K562 (cell line): ENCODE measurements around the gene RPEL1.

Experiments used
- FOS ChIP-seq: IDR thresholded peaks from 3 replicates; pipeline ENCODE4 v1.6.1; 2011; ENCODE audit not compliant: insufficient read length; ENCODE audit errors: extremely low read depth
- GTF2F1 ChIP-seq: IDR thresholded peaks from 2 replicates; pipeline ENCODE4 v1.6.1; 2011; ENCODE audit warnings: low read depth, low read length, improper control_type of control experiment
- KDM1A ChIP-seq, 2 experiments: fragments of 450-650 bp; IDR thresholded peaks; 2 replicates each; pipeline ENCODE4 v1.6.1; 2016; ENCODE audit warnings: mild to moderate bottlenecking in 2 of 2
- TGIF2 ChIP-seq: sonication (generic); formaldehyde crosslinking; IDR thresholded peaks from 2 replicates; pipeline ENCODE4 v1.8.1; 2022; ENCODE audit warnings: mild to moderate bottlenecking, missing genetic modification reagents, moderate library complexity
- TRIM24 ChIP-seq, 2 experiments: fragments of 450-650 bp; IDR thresholded peaks; 2 replicates each; pipeline ENCODE4 v1.6.1; 2016
- ZNF436 ChIP-seq: fragments of 250-450, 450-650 bp; sonication (Bioruptor Pico); formaldehyde crosslinking; IDR thresholded peaks from 2 replicates; pipeline ENCODE4 v1.7.0; 2020; ENCODE audit warnings: mild to moderate bottlenecking
- TF ChIP-seq, protein P1 (sequence below), 3 experiments: IDR thresholded peaks in 2 of 3; conservative IDR thresholded peaks in 1 of 3; 2 replicates each; pipeline ENCODE4 v1.5.1; 2011 to 2012; ENCODE audit warnings: low read length in 3 of 3, mild to moderate bottlenecking in 3 of 3, control low read depth in 2 of 3, improper control_type of control experiment in 1 of 3, inconsistent platforms in 1 of 3, low read depth in 1 of 3, mixed read lengths in 1 of 3, moderate library complexity in 1 of 3; ENCODE audit not compliant: insufficient read depth in 2 of 3
- TF ChIP-seq, protein P2 (sequence below), 2 experiments: fragments of 450-650 bp; formaldehyde crosslinking in 1 of 2; IDR thresholded peaks; 2 replicates each; pipeline versions ENCODE4 v1.4.0 to v1.6.1; 2014 to 2020; ENCODE audit warnings: mild to moderate bottlenecking in 2 of 2, borderline replicate concordance in 1 of 2, low read depth in 1 of 2
- TF ChIP-seq, protein P3 (sequence below): sonication (generic); formaldehyde crosslinking; IDR thresholded peaks from 2 replicates; pipeline ENCODE4 v1.8.0; 2022; ENCODE audit warnings: missing genetic modification reagents, mild to moderate bottlenecking, borderline replicate concordance
- TF ChIP-seq, protein P4 (sequence below): fragments of 200-400 bp; formaldehyde crosslinking; IDR thresholded peaks from 2 replicates; pipeline ENCODE4 v1.6.1; 2017; ENCODE audit warnings: mild to moderate bottlenecking, low read depth, low read length, moderate library complexity

DNA sequence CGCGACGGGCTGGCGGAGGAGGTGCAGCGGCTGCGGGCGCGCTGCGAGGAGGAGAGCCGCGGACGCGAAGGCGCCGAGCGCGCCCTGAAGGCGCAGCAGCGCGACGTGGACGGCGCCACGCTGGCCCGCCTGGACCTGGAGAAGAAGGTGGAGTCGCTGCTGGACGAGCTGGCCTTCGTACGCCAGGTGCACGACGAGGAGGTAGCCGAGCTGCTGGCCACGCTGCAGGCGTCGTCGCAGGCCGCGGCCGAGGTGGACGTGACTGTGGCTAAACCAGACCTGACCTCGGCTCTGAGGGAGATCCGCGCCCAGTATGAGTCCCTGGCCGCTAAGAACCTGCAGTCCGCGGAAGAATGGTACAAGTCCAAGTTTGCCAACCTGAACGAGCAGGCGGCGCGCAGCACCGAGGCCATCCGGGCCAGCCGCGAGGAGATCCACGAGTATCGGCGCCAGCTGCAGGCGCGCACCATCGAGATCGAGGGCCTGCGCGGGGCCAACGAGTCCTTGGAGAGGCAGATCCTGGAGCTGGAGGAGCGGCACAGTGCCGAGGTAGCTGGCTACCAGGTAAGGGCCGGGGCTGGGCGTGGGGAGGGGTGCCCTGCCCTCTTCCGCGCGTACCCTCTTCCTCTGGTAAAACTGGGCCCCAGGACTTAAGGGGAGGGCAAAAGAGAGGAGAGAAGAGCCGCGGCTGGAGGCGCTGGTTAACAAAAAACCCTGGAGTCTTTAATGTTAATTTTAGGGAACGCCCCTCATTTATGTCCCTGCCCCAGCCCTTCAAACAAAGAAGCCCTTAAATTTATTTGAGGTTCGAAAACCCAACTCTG lies 32.2 kb downstream of the RPEL1 start:
- no peak for TF ChIP-seq GTF2F1
- no peak for TF ChIP-seq TGIF2 (CRISPR knock-in tag)
- TF ChIP-seq FOS, result no peak
- TF ChIP-seq, protein P1, sequence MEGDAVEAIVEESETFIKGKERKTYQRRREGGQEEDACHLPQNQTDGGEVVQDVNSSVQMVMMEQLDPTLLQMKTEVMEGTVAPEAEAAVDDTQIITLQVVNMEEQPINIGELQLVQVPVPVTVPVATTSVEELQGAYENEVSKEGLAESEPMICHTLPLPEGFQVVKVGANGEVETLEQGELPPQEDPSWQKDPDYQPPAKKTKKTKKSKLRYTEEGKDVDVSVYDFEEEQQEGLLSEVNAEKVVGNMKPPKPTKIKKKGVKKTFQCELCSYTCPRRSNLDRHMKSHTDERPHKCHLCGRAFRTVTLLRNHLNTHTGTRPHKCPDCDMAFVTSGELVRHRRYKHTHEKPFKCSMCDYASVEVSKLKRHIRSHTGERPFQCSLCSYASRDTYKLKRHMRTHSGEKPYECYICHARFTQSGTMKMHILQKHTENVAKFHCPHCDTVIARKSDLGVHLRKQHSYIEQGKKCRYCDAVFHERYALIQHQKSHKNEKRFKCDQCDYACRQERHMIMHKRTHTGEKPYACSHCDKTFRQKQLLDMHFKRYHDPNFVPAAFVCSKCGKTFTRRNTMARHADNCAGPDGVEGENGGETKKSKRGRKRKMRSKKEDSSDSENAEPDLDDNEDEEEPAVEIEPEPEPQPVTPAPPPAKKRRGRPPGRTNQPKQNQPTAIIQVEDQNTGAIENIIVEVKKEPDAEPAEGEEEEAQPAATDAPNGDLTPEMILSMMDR (IDR thresholded peaks at IDR 0.05 in 2 of 3, conservative IDR thresholded peaks at IDR 0.05 in 1 of 3; ENCODE audit: insufficient read depth in 2 of 3, low read depth in 1 of 3, low read length in 3 of 3), result no peak
- no peak for TF ChIP-seq ZNF436 (CRISPR knock-in tag)
- TF ChIP-seq, protein P2, sequence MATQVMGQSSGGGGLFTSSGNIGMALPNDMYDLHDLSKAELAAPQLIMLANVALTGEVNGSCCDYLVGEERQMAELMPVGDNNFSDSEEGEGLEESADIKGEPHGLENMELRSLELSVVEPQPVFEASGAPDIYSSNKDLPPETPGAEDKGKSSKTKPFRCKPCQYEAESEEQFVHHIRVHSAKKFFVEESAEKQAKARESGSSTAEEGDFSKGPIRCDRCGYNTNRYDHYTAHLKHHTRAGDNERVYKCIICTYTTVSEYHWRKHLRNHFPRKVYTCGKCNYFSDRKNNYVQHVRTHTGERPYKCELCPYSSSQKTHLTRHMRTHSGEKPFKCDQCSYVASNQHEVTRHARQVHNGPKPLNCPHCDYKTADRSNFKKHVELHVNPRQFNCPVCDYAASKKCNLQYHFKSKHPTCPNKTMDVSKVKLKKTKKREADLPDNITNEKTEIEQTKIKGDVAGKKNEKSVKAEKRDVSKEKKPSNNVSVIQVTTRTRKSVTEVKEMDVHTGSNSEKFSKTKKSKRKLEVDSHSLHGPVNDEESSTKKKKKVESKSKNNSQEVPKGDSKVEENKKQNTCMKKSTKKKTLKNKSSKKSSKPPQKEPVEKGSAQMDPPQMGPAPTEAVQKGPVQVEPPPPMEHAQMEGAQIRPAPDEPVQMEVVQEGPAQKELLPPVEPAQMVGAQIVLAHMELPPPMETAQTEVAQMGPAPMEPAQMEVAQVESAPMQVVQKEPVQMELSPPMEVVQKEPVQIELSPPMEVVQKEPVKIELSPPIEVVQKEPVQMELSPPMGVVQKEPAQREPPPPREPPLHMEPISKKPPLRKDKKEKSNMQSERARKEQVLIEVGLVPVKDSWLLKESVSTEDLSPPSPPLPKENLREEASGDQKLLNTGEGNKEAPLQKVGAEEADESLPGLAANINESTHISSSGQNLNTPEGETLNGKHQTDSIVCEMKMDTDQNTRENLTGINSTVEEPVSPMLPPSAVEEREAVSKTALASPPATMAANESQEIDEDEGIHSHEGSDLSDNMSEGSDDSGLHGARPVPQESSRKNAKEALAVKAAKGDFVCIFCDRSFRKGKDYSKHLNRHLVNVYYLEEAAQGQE (IDR thresholded peaks at IDR 0.05; ENCODE audit: borderline replicate concordance), result no peak
- TF ChIP-seq, protein P2 (CRISPR knock-in tag; IDR thresholded peaks at IDR 0.05; ENCODE audit: low read depth), result no peak
- no peak for TF ChIP-seq KDM1A (IDR thresholded peaks at IDR 0.05)
- TF ChIP-seq, protein P3, sequence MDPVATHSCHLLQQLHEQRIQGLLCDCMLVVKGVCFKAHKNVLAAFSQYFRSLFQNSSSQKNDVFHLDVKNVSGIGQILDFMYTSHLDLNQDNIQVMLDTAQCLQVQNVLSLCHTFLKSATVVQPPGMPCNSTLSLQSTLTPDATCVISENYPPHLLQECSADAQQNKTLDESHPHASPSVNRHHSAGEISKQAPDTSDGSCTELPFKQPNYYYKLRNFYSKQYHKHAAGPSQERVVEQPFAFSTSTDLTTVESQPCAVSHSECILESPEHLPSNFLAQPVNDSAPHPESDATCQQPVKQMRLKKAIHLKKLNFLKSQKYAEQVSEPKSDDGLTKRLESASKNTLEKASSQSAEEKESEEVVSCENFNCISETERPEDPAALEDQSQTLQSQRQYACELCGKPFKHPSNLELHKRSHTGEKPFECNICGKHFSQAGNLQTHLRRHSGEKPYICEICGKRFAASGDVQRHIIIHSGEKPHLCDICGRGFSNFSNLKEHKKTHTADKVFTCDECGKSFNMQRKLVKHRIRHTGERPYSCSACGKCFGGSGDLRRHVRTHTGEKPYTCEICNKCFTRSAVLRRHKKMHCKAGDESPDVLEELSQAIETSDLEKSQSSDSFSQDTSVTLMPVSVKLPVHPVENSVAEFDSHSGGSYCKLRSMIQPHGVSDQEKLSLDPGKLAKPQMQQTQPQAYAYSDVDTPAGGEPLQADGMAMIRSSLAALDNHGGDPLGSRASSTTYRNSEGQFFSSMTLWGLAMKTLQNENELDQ, result no peak
- TF ChIP-seq, protein P4, sequence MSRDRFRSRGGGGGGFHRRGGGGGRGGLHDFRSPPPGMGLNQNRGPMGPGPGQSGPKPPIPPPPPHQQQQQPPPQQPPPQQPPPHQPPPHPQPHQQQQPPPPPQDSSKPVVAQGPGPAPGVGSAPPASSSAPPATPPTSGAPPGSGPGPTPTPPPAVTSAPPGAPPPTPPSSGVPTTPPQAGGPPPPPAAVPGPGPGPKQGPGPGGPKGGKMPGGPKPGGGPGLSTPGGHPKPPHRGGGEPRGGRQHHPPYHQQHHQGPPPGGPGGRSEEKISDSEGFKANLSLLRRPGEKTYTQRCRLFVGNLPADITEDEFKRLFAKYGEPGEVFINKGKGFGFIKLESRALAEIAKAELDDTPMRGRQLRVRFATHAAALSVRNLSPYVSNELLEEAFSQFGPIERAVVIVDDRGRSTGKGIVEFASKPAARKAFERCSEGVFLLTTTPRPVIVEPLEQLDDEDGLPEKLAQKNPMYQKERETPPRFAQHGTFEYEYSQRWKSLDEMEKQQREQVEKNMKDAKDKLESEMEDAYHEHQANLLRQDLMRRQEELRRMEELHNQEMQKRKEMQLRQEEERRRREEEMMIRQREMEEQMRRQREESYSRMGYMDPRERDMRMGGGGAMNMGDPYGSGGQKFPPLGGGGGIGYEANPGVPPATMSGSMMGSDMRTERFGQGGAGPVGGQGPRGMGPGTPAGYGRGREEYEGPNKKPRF, result no peak
- TF ChIP-seq TRIM24 (IDR thresholded peaks at IDR 0.05), result no peak
